HepG2 (cell line): Measurements from ENCODE around the gene ARPIN. TPM values are rescaled to one million over a fixed set of nuclear protein-coding genes. Genes with fewer than 3 reads are reported as not detected.

Source experiments
- DNMT1 ChIP-seq: sonication (generic); formaldehyde crosslinking; IDR thresholded peaks from 2 replicates; pipeline ENCODE4 v1.5.1; 2020; ENCODE audit warnings: mild to moderate bottlenecking, missing genetic modification reagents
- HOXA9 ChIP-seq: sonication (generic); formaldehyde crosslinking; IDR thresholded peaks from 2 replicates; pipeline ENCODE4 v1.8.1; 2022; ENCODE audit warnings: missing genetic modification reagents, mild to moderate bottlenecking, moderate library complexity, borderline replicate concordance
- MED8 ChIP-seq: sonication (generic); formaldehyde crosslinking; IDR thresholded peaks from 2 replicates; pipeline ENCODE4 v1.8.1; 2023; ENCODE audit warnings: mild to moderate bottlenecking, missing genetic modification reagents; ENCODE audit not compliant: insufficient replicate concordance
- PPARG ChIP-seq: conservative IDR thresholded peaks from 2 replicates; pipeline ENCODE4 v1.6.1; 2016; ENCODE audit warnings: missing biosample characterization, missing genetic modification reagents
- ZBTB1 ChIP-seq: sonication (generic); formaldehyde crosslinking; IDR thresholded peaks from 2 replicates; pipeline ENCODE4 v1.4.0; 2020; ENCODE audit warnings: missing genetic modification reagents, borderline replicate concordance
- ZNF563 ChIP-seq: sonication (generic); formaldehyde crosslinking; IDR thresholded peaks from 2 replicates; pipeline ENCODE4 v1.8.0; 2022; ENCODE audit warnings: mild to moderate bottlenecking, moderate library complexity, missing genetic modification reagents
- ZNF724P ChIP-seq: sonication (generic); formaldehyde crosslinking; IDR thresholded peaks from 2 replicates; pipeline ENCODE4 v1.8.0; 2022; ENCODE audit warnings: missing genetic modification reagents, borderline replicate concordance
- polyA plus RNA-seq, 8 experiments: library from polyadenylated mRNA; depleted of rRNA in 3 of 8; stranded (reverse) in 7 of 8; unstranded in 1 of 8; fragments of >200 nt; fragmentation: Illumina TruSeq in 4 of 8; extraction: Trizol in 4 of 8; gene quantifications; 2 replicates each; pipeline versions ENCODE4 v1.2.1 to v1.2.3, GENCODE V29; 2011 to 2016; ENCODE audit warnings: low read depth in 4 of 8, missing spikeins in 1 of 8, mixed read lengths in 1 of 8; ENCODE audit not compliant: insufficient read depth in 1 of 8
- total RNA-seq, 5 experiments: library from RNA; depleted of rRNA; stranded (reverse); fragments of >200 nt; fragmentation: Illumina TruSeq; extraction: Trizol; gene quantifications; 2 replicates each; pipeline ENCODE4 v1.2.3, GENCODE V29; 2016; ENCODE audit warnings: low read depth in 1 of 5
- TF ChIP-seq, protein P1 (sequence below): sonication (generic); formaldehyde crosslinking; IDR thresholded peaks from 2 replicates; pipeline ENCODE4 v1.8.1; 2022; ENCODE audit warnings: low read depth, mild to moderate bottlenecking, missing genetic modification reagents
- TF ChIP-seq, protein P2 (sequence below): IDR thresholded peaks from 2 replicates; pipeline ENCODE4 v1.6.1; 2016; ENCODE audit warnings: low read depth, borderline replicate concordance
- TF ChIP-seq, protein P3 (sequence below): sonication (generic); formaldehyde crosslinking; IDR thresholded peaks from 2 replicates; pipeline ENCODE4 v1.5.1; 2020; ENCODE audit warnings: mild to moderate bottlenecking, missing genetic modification reagents, borderline replicate concordance
- TF ChIP-seq, protein P4 (sequence below), 2 experiments: sonication (generic) in 1 of 2; formaldehyde crosslinking in 1 of 2; IDR thresholded peaks; 2 replicates each; pipeline versions ENCODE4 v1.4.0 to v1.6.1; 2016 to 2020; ENCODE audit warnings: borderline replicate concordance in 1 of 2, low read depth in 1 of 2, mild to moderate bottlenecking in 1 of 2, missing genetic modification reagents in 1 of 2
- TF ChIP-seq, protein P5 (sequence below): sonication (generic); formaldehyde crosslinking; IDR thresholded peaks from 2 replicates; pipeline ENCODE4 v1.4.0; 2020; ENCODE audit warnings: missing genetic modification reagents, mild to moderate bottlenecking, borderline replicate concordance

ARPIN gene
- total and polyA plus RNA-seq, 2 of the 13 experiments (the other 11 are each of a cell fraction or from before 2014, with no cell fraction given) = 2.8 to 5.0 TPM

DNA sequence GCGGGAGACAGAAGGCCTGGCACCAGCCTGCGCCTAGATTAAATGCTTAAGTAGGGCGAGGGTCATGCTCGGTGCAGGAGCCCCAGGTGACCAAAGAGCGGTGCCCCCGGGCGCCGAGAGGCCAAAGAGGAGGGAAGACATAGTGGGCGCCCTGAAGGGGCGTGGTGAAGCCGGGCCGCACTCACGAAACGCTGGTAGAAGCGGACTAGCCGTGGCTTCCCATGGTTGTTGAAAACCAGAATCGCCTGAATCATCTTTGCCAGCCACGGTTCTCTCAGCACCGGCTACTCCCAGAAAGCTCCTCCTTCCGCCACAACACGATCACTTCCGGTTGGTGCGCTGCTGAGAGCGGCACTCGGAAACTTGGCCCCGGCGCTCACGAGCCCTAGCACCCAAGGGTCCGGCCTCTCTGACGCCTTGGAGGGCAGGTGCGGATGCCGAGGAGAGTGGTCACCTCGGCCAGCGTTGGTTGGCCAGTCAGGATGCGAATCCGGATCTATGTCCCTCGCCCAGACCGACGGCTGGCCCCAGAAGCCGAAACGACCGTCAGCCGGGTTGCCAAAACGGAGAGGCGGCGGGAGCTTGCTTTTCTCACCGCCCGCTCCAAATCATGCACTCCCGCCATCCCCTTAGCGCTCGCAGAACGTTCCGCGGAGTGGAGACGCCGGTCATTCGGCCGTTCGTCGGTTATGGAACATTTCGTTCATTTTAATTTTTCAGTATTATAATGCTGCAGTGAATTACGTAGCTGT is 18.9 kb downstream of the ARPIN start, which contains the start of gene AP3S2 (continued):
- TF ChIP-seq ZNF563 (CRISPR knock-in tag) = peak; percentile 85; the same call in 1 of the 2 replicates
- TF ChIP-seq HOXA9 (CRISPR knock-in tag) = 0 out of 2 replicates have a peak, but pooled peaks have one; percentile 49
- TF ChIP-seq PPARG (CRISPR knock-in tag) = peak; percentile 97
- TF ChIP-seq MED8 (CRISPR knock-in tag) = peak; percentile 92
- TF ChIP-seq, protein P1, sequence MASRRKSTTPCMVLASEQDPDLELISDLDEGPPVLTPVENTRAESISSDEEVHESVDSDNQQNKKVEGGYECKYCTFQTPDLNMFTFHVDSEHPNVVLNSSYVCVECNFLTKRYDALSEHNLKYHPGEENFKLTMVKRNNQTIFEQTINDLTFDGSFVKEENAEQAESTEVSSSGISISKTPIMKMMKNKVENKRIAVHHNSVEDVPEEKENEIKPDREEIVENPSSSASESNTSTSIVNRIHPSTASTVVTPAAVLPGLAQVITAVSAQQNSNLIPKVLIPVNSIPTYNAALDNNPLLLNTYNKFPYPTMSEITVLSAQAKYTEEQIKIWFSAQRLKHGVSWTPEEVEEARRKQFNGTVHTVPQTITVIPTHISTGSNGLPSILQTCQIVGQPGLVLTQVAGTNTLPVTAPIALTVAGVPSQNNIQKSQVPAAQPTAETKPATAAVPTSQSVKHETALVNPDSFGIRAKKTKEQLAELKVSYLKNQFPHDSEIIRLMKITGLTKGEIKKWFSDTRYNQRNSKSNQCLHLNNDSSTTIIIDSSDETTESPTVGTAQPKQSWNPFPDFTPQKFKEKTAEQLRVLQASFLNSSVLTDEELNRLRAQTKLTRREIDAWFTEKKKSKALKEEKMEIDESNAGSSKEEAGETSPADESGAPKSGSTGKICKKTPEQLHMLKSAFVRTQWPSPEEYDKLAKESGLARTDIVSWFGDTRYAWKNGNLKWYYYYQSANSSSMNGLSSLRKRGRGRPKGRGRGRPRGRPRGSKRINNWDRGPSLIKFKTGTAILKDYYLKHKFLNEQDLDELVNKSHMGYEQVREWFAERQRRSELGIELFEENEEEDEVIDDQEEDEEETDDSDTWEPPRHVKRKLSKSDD (CRISPR knock-in tag) = peak; percentile 93
- peak; percentile 84 for TF ChIP-seq ZNF724P
- TF ChIP-seq DNMT1 (CRISPR knock-in tag) = peak; percentile 89; the same call in 1 of the 2 replicates
- TF ChIP-seq, protein P2, sequence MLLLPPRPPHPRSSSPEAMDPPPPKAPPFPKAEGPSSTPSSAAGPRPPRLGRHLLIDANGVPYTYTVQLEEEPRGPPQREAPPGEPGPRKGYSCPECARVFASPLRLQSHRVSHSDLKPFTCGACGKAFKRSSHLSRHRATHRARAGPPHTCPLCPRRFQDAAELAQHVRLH (CRISPR knock-in tag) = peak; percentile 97
- TF ChIP-seq, protein P3, sequence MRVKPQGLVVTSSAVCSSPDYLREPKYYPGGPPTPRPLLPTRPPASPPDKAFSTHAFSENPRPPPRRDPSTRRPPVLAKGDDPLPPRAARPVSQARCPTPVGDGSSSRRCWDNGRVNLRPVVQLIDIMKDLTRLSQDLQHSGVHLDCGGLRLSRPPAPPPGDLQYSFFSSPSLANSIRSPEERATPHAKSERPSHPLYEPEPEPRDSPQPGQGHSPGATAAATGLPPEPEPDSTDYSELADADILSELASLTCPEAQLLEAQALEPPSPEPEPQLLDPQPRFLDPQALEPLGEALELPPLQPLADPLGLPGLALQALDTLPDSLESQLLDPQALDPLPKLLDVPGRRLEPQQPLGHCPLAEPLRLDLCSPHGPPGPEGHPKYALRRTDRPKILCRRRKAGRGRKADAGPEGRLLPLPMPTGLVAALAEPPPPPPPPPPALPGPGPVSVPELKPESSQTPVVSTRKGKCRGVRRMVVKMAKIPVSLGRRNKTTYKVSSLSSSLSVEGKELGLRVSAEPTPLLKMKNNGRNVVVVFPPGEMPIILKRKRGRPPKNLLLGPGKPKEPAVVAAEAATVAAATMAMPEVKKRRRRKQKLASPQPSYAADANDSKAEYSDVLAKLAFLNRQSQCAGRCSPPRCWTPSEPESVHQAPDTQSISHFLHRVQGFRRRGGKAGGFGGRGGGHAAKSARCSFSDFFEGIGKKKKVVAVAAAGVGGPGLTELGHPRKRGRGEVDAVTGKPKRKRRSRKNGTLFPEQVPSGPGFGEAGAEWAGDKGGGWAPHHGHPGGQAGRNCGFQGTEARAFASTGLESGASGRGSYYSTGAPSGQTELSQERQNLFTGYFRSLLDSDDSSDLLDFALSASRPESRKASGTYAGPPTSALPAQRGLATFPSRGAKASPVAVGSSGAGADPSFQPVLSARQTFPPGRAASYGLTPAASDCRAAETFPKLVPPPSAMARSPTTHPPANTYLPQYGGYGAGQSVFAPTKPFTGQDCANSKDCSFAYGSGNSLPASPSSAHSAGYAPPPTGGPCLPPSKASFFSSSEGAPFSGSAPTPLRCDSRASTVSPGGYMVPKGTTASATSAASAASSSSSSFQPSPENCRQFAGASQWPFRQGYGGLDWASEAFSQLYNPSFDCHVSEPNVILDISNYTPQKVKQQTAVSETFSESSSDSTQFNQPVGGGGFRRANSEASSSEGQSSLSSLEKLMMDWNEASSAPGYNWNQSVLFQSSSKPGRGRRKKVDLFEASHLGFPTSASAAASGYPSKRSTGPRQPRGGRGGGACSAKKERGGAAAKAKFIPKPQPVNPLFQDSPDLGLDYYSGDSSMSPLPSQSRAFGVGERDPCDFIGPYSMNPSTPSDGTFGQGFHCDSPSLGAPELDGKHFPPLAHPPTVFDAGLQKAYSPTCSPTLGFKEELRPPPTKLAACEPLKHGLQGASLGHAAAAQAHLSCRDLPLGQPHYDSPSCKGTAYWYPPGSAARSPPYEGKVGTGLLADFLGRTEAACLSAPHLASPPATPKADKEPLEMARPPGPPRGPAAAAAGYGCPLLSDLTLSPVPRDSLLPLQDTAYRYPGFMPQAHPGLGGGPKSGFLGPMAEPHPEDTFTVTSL = no peak
- TF ChIP-seq, protein P4, sequence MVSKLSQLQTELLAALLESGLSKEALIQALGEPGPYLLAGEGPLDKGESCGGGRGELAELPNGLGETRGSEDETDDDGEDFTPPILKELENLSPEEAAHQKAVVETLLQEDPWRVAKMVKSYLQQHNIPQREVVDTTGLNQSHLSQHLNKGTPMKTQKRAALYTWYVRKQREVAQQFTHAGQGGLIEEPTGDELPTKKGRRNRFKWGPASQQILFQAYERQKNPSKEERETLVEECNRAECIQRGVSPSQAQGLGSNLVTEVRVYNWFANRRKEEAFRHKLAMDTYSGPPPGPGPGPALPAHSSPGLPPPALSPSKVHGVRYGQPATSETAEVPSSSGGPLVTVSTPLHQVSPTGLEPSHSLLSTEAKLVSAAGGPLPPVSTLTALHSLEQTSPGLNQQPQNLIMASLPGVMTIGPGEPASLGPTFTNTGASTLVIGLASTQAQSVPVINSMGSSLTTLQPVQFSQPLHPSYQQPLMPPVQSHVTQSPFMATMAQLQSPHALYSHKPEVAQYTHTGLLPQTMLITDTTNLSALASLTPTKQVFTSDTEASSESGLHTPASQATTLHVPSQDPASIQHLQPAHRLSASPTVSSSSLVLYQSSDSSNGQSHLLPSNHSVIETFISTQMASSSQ (IDR thresholded peaks at IDR 0.05; ENCODE audit: low read depth) = no peak
- TF ChIP-seq, protein P4 (CRISPR knock-in tag; IDR thresholded peaks at IDR 0.05; ENCODE audit: borderline replicate concordance) = peak; percentile 76
- TF ChIP-seq, protein P5, sequence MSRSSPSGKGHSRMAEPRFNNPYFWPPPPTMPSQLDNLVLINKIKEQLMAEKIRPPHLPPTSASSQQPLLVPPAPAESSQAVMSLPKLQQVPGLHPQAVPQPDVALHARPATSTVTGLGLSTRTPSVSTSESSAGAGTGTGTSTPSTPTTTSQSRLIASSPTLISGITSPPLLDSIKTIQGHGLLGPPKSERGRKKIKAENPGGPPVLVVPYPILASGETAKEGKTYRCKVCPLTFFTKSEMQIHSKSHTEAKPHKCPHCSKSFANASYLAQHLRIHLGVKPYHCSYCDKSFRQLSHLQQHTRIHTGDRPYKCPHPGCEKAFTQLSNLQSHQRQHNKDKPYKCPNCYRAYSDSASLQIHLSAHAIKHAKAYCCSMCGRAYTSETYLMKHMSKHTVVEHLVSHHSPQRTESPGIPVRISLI (CRISPR knock-in tag) = peak; percentile 54; the same call in 1 of the 2 replicates
- TF ChIP-seq ZBTB1 (CRISPR knock-in tag) = peak; percentile 71; the same call in 1 of the 2 replicates
